ENCODE data around the gene PPM1M.

Gene PPM1M

GRCh38 chr3:52237006-52237656 lies 8.4 kb upstream of the PPM1M start:
- DNase-seq (ENCODE audit: extremely low spot score): no peak
- TF ChIP-seq L3MBTL2 (conservative IDR thresholded peaks at IDR 0.05) (no peak), FOXK2 (IDR thresholded peaks at IDR 0.05) (no peak), ZNF384 (IDR thresholded peaks at IDR 0.05) (no peak), SUZ12 (IDR thresholded peaks at IDR 0.05) (no peak), NFRKB (IDR thresholded peaks at IDR 0.05) (no peak)
- POLR2A ChIA-PET: interaction anchor here (4.0 kb wide), 1 partner anchor 41 kb away, joined by 36 read pairs; the partner anchor contains the start of gene WDR82
- CTCF ChIA-PET: interaction anchor here (0.6 to 2.1 kb wide), 4 partner anchors 17 to 102 kb away, joined by 3 to 9 read pairs (median 4); no protein-coding TSS in a partner anchor

GRCh38 chr3:52237657-52238172 lies 7.8 kb upstream of the PPM1M start:
- ChIA-PET CTCF (interaction anchor here (0.6 to 2.1 kb wide), 3 partner anchors 17 to 52 kb away, joined by 3 to 9 read pairs (median 3); no protein-coding TSS in a partner anchor), POLR2A (interaction anchor here (0.9 to 4.0 kb wide), 2 partner anchors 35 to 40 kb away, joined by 3 to 36 read pairs; partner anchors contain the start of gene WDR82)
- TF ChIP-seq CTBP1 (IDR thresholded peaks at IDR 0.05; ENCODE audit: borderline replicate concordance) (no peak), ZNF384 (IDR thresholded peaks at IDR 0.05) (no peak), HDGF (IDR thresholded peaks at IDR 0.05; ENCODE audit: borderline replicate concordance) (no peak), NFRKB (IDR thresholded peaks at IDR 0.05) (no peak), FOXM1 (IDR thresholded peaks at IDR 0.05; ENCODE audit: borderline replicate concordance) (no peak)
- DNase-seq (ENCODE audit: extremely low spot score): no peak

DNA sequence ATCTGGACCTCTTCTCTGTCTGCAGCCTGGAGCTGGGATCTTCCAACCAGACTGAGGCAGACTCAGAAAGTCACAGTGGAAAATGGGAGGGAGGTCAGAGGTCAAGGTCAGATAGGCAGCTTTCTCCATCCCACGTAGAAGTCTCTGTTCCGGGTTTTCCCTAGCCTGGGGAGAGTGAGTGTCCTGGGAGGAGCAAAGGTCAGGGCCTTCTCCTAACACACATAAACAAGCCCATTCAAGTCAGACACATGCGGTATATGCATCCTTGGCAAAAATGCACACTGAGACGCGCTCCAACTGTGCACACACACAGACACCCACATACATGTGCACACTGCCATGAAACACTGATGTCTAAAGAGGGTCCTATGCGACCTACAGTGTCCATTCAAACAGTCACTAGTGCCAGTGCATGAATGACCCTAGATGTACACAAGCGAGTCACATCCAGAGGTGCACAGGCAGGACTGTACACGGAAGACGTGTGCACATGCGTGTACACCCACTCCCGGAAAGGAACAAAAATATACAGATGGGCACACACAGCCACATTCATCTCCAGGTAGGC lies 7.3 kb upstream of the PPM1M start:
- ChIA-PET CTCF (interaction anchor here (1.2 to 2.1 kb wide), 2 partner anchors 18 kb away, joined by 5 to 9 read pairs; no protein-coding TSS in a partner anchor), POLR2A (interaction anchor here (0.9 to 4.0 kb wide), 9 partner anchors 11 to 49 kb away, joined by 3 to 36 read pairs (median 3); partner anchors contain the start of genes GLYCTK, TLR9 and WDR82)
- no peak for DNase-seq (ENCODE audit: extremely low spot score)
- no peak for TF ChIP-seq FOXA1 (IDR thresholded peaks at IDR 0.05)
- TF ChIP-seq TARDBP (IDR thresholded peaks at IDR 0.05): no peak

DNA sequence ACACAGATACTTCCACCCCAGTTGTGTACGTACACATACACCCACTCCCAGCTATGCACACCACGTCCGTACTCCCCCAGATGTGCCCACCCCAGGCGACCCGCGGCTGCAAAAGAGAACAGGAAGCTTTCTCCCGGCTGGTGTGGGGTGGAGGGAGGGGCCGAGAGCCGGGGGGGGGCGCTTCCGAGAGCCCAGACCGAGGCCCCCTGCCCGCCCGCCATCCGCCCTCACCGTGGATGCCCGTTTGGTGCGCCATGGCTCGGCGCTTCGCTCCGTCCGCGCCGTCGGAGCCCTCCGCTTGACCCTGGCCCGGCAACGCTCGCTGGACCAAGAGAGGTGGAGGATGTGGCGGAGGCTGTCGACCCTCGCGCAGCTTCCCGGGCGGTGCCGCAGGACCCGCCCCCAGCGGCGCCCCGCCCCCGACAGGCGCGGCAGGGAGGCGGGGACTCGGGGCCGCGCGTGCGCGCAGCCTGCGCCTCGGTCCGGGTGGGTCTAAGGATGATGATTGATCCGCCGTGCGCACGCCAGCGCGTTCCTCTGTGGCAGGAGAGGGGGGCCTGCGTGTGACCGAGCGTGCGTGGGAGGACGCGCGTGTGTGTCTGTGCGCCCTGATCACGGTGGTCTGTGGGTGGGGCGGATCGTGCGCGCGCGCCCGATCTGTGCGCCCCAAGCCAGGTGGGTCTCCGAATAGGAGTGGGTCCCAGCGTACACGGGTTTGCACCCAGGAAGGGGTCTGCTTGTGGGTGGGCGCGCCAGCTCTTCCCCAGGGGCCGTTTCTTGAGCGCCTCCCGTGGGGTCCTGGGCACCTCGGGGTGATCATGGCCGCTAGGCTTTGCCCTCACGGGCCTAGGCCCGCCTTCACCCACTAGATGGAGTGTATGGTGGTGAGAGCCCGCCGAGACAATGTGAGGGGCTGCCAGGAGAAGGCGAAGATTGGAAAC lies 6.5 kb upstream of the PPM1M start, which contains the start of gene TWF2:
TSS of gene TWF2 (minus strand) at position 398 of the 941 bp plus-strand sequence. CDS start at position 256, 142 bp downstream.
- peak; percentile 96 for DNase-seq (ENCODE audit: extremely low spot score)
- CTCF ChIA-PET: interaction anchor here (1.2 kb wide), 1 partner anchor 19 kb away, joined by 5 read pairs; no protein-coding TSS in a partner anchor
- POLR2A ChIA-PET: interaction anchor here (0.9 to 4.0 kb wide), 9 partner anchors 10 to 49 kb away, joined by 3 to 36 read pairs (median 3); partner anchors contain the start of genes GLYCTK, TLR9 and WDR82
- TF ChIP-seq ELF4 (IDR thresholded peaks at IDR 0.05) (no peak), FOXM1 (IDR thresholded peaks at IDR 0.05; ENCODE audit: borderline replicate concordance) (peak; percentile 37; the same call in 1 of the 2 replicates), CTBP1 (IDR thresholded peaks at IDR 0.05; ENCODE audit: borderline replicate concordance) (no peak), LEF1 (IDR thresholded peaks at IDR 0.05; ENCODE audit: borderline replicate concordance) (0 out of 2 replicates have a peak, but pooled peaks have one; percentile 53), L3MBTL2 (conservative IDR thresholded peaks at IDR 0.05) (peak; percentile 14; the same call in 1 of the 2 replicates), HDGF (IDR thresholded peaks at IDR 0.05; ENCODE audit: borderline replicate concordance) (no peak)

DNA sequence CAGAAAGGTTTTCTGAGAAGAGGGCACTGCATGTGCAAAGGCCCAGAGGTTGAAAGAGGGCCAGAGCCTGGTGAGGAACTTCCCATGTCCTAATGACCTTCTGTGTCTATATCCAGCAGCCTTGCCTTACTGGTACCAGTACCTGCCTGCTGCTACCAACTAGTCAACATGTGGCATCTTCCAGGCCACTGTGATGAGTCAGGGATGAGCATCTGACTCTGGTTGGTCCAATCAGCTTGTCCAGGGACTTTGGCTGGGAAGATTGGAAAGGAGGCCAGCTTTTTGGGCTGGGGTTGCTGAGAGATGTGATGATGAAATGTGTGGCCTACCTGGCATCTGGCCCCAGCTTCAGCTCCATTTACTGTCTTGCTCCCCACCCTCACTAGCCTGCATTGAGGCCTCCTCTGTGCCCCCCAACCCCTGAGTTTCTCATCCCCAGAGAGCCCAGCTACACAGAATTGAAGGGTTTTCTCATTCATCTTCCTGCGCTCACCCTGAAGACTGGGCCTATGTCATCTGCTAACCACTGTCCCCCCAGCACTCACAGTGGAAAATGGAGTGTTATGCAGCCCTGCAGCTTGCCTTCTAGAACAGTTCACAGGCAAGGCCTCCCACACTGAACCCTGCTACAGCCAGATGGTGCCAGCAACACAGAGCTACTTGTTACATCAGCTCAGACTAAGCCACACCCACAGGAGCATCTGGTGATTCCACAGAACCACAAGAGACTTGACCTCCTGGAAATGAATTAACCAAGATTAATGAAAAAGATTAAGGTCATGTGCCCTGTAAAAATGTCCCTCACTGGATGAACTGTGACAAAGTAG lies 5.3 kb upstream of the PPM1M start:
- no peak for DNase-seq (ENCODE audit: extremely low spot score)
- no peak for TF ChIP-seq ARNT (IDR thresholded peaks at IDR 0.05)
- TF ChIP-seq ELF4 (IDR thresholded peaks at IDR 0.05): no peak
- no peak for TF ChIP-seq ZNF384 (IDR thresholded peaks at IDR 0.05)
- TF ChIP-seq BHLHE40 (IDR thresholded peaks at IDR 0.05; ENCODE audit: borderline replicate concordance): no peak
- TF ChIP-seq FOXM1 (IDR thresholded peaks at IDR 0.05; ENCODE audit: borderline replicate concordance): no peak
- TF ChIP-seq HDGF (IDR thresholded peaks at IDR 0.05; ENCODE audit: borderline replicate concordance): no peak
- no peak for TF ChIP-seq FOXA1 (IDR thresholded peaks at IDR 0.05)
- TF ChIP-seq, protein P1, sequence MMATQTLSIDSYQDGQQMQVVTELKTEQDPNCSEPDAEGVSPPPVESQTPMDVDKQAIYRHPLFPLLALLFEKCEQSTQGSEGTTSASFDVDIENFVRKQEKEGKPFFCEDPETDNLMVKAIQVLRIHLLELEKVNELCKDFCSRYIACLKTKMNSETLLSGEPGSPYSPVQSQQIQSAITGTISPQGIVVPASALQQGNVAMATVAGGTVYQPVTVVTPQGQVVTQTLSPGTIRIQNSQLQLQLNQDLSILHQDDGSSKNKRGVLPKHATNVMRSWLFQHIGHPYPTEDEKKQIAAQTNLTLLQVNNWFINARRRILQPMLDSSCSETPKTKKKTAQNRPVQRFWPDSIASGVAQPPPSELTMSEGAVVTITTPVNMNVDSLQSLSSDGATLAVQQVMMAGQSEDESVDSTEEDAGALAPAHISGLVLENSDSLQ (IDR thresholded peaks at IDR 0.05): no peak
- TF ChIP-seq L3MBTL2 (conservative IDR thresholded peaks at IDR 0.05): no peak
- no peak for TF ChIP-seq CTBP1 (IDR thresholded peaks at IDR 0.05; ENCODE audit: borderline replicate concordance)
- TF ChIP-seq FOXK2 (IDR thresholded peaks at IDR 0.05): no peak
- TF ChIP-seq SP1 (IDR thresholded peaks at IDR 0.05): no peak
- no peak for TF ChIP-seq TARDBP (IDR thresholded peaks at IDR 0.05)
- no peak for TF ChIP-seq NFRKB (IDR thresholded peaks at IDR 0.05)
- POLR2A ChIA-PET: interaction anchor here (0.9 to 4.0 kb wide), 9 partner anchors 8 to 99 kb away, joined by 3 to 36 read pairs (median 5); partner anchors contain the start of genes GLYCTK, POC1A and WDR82
- CTCF ChIA-PET: interaction anchor here (0.6 to 1.4 kb wide), 2 partner anchors 9 to 94 kb away, joined by 3 to 8 read pairs; no protein-coding TSS in a partner anchor

GRCh38 chr3:52240886-52241370 lies 4.6 kb upstream of the PPM1M start:
- no peak for TF ChIP-seq BHLHE40 (IDR thresholded peaks at IDR 0.05; ENCODE audit: borderline replicate concordance)
- no peak for TF ChIP-seq ARNT (IDR thresholded peaks at IDR 0.05)
- TF ChIP-seq SUZ12 (IDR thresholded peaks at IDR 0.05): no peak
- TF ChIP-seq FOXA1 (IDR thresholded peaks at IDR 0.05): no peak
- TF ChIP-seq, protein P1 (IDR thresholded peaks at IDR 0.05): no peak
- no peak for TF ChIP-seq FOXK2 (IDR thresholded peaks at IDR 0.05)
- TF ChIP-seq ZNF384 (IDR thresholded peaks at IDR 0.05): no peak
- TF ChIP-seq LEF1 (IDR thresholded peaks at IDR 0.05; ENCODE audit: borderline replicate concordance): no peak
- TF ChIP-seq CTBP1 (IDR thresholded peaks at IDR 0.05; ENCODE audit: borderline replicate concordance): no peak
- TF ChIP-seq ELF4 (IDR thresholded peaks at IDR 0.05): no peak
- no peak for TF ChIP-seq FOXM1 (IDR thresholded peaks at IDR 0.05; ENCODE audit: borderline replicate concordance)
- no peak for TF ChIP-seq HDGF (IDR thresholded peaks at IDR 0.05; ENCODE audit: borderline replicate concordance)
- no peak for TF ChIP-seq SP1 (IDR thresholded peaks at IDR 0.05)
- CTCF ChIA-PET: interaction anchor here (0.6 to 1.4 kb wide), 2 partner anchors 10 to 94 kb away, joined by 3 to 8 read pairs; no protein-coding TSS in a partner anchor
- POLR2A ChIA-PET: interaction anchor here (0.9 to 4.0 kb wide), 8 partner anchors 8 to 98 kb away, joined by 3 to 36 read pairs (median 7); partner anchors contain the start of genes GLYCTK, POC1A and WDR82
- DNase-seq (ENCODE audit: extremely low spot score): no peak
